HepG2 (cell line): ENCODE results near the gene UTP20.

Experiments used
- HES4 ChIP-seq: sonication (generic); formaldehyde crosslinking; IDR thresholded peaks from 2 replicates; pipeline ENCODE4 v1.9.0; 2021; ENCODE audit warnings: mild to moderate bottlenecking, missing genetic modification reagents, borderline replicate concordance
- NR2F6 ChIP-seq, 2 experiments: IDR thresholded peaks; 2 replicates each; pipeline ENCODE4 v1.6.1; 2016; ENCODE audit warnings: antibody characterized with exemption in 1 of 2, mild to moderate bottlenecking in 1 of 2
- TF ChIP-seq, protein P1 (sequence below): sonication (generic); formaldehyde crosslinking; IDR thresholded peaks from 2 replicates; pipeline ENCODE4 v1.5.0; 2020; ENCODE audit warnings: mild to moderate bottlenecking, missing genetic modification reagents, moderate library complexity

DNA sequence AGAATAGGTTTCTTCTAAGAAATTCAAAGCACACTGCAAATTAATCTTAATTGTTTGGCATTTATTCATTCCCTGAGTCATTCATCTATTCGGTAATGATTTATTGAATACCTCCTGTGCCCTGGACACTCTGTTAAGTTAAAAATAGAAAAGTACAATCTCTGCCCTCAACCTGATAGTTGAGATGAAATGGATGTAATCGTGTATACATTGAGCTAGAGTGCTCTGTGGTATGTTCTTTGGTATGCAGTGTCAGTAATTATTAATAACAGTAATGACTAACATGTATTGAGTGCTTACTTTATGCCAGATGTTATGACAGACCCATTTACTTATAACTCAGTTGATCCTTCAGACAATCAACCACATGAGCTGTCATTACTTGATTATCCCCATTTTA is 47.6 kb downstream of the UTP20 start:
- TF ChIP-seq, protein P1, sequence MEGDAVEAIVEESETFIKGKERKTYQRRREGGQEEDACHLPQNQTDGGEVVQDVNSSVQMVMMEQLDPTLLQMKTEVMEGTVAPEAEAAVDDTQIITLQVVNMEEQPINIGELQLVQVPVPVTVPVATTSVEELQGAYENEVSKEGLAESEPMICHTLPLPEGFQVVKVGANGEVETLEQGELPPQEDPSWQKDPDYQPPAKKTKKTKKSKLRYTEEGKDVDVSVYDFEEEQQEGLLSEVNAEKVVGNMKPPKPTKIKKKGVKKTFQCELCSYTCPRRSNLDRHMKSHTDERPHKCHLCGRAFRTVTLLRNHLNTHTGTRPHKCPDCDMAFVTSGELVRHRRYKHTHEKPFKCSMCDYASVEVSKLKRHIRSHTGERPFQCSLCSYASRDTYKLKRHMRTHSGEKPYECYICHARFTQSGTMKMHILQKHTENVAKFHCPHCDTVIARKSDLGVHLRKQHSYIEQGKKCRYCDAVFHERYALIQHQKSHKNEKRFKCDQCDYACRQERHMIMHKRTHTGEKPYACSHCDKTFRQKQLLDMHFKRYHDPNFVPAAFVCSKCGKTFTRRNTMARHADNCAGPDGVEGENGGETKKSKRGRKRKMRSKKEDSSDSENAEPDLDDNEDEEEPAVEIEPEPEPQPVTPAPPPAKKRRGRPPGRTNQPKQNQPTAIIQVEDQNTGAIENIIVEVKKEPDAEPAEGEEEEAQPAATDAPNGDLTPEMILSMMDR (CRISPR knock-in tag): no peak
- no peak for TF ChIP-seq NR2F6 (IDR thresholded peaks at IDR 0.05)
- no peak for TF ChIP-seq NR2F6 (CRISPR knock-in tag; IDR thresholded peaks at IDR 0.05)
- no peak for TF ChIP-seq HES4 (CRISPR knock-in tag)
